Fibroblast of skin of abdomen (primary cell): Measurements from ENCODE around the gene FHIT.

ENCODE experiments used
- DNase-seq: peaks from one replicate; pipeline ENCODE4 v3.0.0-alpha.2; 2013

The FHIT gene

GRCh38 chr3:60080648-60081047, 1170.6 kb downstream of the FHIT start:
- DNase-seq, result no peak

GRCh38 chr3:60079076-60079475, 1172.2 kb downstream of the FHIT start:
- DNase-seq, result no peak

DNA sequence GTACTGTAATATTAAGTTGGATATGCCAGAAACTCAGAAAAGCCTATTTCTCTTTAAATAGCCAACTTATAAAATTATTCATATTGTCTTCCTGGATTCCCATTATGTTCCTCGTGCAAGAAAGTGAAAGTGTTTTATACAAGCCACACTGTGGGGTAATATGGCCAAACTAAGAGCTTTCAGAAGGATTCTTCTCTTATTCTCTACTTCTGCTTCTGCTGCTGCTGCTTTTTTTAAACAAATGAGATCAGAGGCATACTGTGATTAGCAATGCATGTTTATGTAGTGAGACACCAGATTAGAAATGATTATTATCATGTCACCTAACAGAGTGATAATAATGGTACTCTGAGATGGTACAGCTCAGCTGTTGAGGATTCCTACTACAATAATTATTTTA, 1174.9 kb downstream of the FHIT start:
- no peak for DNase-seq

GRCh38 chr3:60073942-60074341, 1177.3 kb downstream of the FHIT start:
- DNase-seq, result no peak

DNA sequence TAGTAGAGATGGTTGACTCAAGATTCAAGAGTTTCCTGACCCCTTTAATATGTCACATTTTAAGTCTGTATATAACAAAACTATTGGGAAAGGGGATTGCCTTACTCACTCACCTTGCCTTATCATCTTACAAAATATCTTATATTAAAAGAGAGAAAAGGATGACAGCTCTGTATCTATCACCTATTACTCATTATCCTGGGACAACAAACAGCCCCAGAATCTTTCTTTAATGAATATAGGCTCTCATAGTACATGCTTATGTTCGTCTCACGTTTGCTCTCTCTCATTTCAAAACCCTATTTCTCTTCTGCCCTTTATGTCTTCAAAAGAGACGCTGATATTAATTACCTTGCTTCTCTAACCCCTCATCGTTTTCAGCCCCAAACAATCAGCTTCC, 1178.0 kb downstream of the FHIT start:
- DNase-seq, result no peak

GRCh38 chr3:60070366-60070765, 1180.9 kb downstream of the FHIT start:
- no peak for DNase-seq

GRCh38 chr3:60065227-60065868, 1185.9 kb downstream of the FHIT start:
- DNase-seq, result no peak

DNA sequence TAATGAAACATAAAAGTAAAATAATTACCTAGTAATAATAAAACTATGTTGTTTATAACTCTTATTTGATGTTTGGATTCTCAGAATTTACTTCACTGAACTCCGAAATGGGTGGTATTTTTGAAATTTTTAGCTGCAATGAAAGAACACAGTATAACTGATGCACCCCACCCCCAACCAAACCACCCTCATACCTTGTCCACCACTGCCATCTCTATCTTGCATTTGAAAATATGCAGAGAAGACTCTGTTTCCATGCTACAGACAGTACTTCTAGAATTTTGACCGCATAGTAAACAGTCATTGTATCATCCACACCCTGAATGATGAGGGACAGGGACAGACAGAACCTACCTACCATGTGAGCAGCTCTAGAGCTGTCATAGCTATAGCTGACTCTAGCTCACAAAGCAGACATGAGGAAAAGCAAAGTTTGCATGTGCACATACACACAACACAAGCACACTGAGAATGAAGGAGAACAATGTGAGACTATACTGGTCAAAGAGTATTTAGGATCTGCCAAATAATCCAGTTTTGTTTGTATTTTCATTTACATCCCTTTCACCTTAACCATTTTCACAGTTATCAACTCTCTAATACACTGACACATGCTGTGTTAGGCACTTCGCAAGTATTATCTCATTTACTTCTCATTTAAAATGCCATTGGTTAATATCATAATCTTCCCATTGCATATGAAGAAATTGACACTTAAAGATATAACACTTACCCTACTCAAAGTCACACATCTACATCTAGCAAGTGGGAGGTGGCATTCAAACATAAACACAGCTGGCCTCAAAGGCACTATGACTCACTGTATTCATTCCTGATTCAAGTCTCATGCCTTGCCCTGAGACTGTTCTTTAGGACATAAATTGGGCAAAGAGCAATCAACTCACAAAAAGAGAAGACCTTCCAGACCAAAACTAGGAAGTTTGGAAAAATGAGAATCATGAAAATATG, 1186.8 kb downstream of the FHIT start:
- peak; percentile 66 for DNase-seq

DNA sequence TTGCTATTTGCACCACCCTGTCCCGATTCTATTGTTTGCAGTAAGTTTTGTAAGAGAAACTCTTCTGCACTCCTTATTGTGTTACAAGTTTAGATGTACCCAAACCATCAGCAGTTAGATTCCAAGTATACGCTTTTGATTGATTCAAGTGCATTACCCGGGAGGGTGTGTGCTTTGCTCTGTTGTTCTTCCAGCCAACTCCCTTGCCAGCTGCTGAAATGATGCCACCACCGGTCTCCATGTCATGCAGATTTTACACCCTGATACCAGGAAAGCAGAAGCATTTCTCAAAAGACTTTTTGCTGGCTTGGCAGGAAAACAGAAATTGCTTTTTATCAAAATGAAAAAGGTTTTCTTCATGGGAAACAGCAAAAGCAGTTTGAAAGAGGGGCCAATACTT, 1194.8 kb downstream of the FHIT start:
- DNase-seq, result no peak

- peak; percentile 61 for DNase-seq
Observed at GRCh38 chr3:60055765-60056164, 1195.5 kb downstream of the FHIT start.

DNA sequence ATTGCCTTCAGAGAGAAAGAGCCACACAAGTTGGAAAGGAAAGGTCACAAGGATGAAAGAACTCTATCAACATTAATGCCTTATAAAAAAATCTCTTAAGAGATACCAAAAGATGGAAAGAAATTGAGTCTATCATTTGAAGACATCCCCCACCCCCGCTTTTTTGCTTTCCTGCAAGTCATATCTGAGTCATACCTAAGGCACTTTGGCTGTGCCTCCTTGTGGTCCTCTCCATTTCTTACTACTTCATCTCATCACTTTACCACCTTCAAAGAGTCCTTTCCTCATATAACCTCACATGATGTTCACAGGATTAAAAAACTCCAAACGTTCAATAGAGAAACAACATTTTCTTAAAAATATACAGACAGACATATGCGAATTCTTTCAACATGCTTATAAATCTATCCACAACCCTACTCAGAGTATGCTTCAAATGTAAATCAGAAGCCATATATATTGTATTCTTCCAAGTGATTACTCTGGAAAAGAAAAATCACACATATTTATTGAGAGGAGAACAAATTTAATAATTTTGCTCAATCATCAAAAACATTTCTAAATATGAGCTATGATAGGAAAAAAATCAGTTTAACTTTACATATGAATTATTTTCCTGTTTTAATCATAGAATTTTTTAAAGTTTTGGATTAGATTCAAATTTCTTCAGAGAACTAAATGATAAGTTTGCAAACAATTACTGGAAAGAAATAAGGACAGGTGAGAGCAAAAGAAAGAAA, 1197.6 kb downstream of the FHIT start:
- DNase-seq, result peak; percentile 90

DNA sequence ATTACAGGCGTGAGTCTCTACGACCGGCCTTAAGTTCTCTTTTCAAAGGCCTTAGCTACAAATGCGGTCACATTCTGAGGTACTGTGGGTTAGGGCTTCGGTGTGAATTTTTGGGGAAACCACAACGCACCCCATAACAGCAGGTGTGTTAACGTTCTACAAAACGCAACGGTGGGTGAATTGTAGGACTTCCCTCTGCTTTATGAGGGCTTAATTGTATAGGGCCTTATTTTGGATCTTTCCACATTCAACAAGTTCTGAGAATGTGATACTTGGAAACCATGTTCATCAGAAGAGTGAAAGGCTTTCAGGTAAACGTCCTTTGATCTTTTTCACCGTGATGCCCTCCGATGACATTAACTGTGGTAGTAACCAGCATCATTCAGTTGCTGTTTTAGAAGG, 1202.8 kb downstream of the FHIT start:
- no peak for DNase-seq

GRCh38 chr3:60047426-60048200, 1203.6 kb downstream of the FHIT start:
- no peak for DNase-seq

DNA sequence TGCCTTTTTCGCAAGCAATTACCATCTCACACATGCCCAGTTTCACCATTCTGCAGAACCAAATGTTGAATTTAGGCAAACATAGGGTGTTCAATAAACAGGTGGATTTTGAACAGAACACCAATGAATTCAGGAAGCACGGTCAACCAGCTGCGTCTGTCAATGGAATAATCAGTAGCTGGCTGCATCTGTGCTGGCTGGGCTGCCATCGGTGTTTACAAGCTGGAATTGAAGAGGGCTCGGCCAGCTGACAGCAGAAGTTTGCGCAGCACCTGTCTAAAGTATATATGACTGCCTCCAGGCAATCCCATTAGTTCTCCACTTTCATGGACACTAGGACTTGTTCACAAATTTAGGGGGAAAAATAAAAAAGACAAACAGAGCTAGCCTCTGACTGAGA, 1205.0 kb downstream of the FHIT start:
- DNase-seq, result no peak

GRCh38 chr3:60045686-60046085, 1205.6 kb downstream of the FHIT start:
- DNase-seq, result no peak

GRCh38 chr3:60036803-60037202, 1214.4 kb downstream of the FHIT start:
- no peak for DNase-seq

GRCh38 chr3:60033901-60034453, 1217.3 kb downstream of the FHIT start:
- DNase-seq, result no peak

GRCh38 chr3:60030982-60031381, 1220.3 kb downstream of the FHIT start:
- DNase-seq, result no peak

GRCh38 chr3:60028233-60028632, 1223.0 kb downstream of the FHIT start:
- no peak for DNase-seq

DNA sequence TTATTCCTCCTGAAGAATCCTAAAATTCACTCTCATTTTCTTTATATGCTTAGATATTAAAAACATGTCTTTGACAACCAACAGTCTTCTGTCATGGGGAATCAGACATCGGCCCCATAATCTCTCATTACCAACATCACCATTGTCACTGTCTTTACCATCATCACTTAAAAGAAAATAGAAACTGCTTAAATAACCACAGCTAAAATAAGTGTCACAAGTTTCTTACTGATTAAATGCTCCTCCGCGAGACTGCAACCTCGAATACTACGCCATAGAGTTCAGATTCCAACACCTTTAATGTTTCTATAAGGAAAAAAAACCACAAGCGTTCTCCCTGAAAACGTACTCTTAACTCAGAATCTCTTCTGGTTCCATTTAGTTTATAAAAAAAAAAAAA, 1223.9 kb downstream of the FHIT start:
- no peak for DNase-seq

GRCh38 chr3:60025096-60026050, 1225.9 kb downstream of the FHIT start:
- DNase-seq, result peak; percentile 90
